Esophagus muscularis mucosa (tissue), 4 donors: ENCODE measurements around the gene ASF1B. TPM values are rescaled to one million over a fixed set of nuclear protein-coding genes. Genes with fewer than 3 reads are reported as not detected.

Experiments used
- DNase-seq: peaks from one replicate; pipeline ENCODE4 v3.0.0-alpha.2; 2017; ENCODE audit errors: extremely low spot score
- H3K27ac ChIP-seq, 4 donors: fragments of 200-600 bp; sonication (generic); replicated peaks in 1 of 4; 1 replicate in 3 of 4; 2 replicates in 1 of 4; pipeline ENCODE4 v1.5.1; 2016 to 2019; ENCODE audit warnings: mild to moderate bottlenecking in 1 of 4
- H3K27me3 ChIP-seq, 4 donors: fragments of 200-600 bp; sonication (generic); one replicate each; pipeline versions ENCODE4 v1.5.1 to v1.6.0; 2016 to 2019
- H3K36me3 ChIP-seq, 4 donors: fragments of 200-600 bp; sonication (generic); one replicate each; pipeline ENCODE4 v1.5.1; 2016 to 2019
- H3K4me1 ChIP-seq, 4 donors: fragments of 200-600 bp; sonication (generic); one replicate each; pipeline ENCODE4 v1.5.1; 2016 to 2019
- H3K4me3 ChIP-seq, 4 donors: fragments of 200-600 bp; sonication (generic); 1 replicate in 2 of 4; 2 replicates in 2 of 4; pipeline ENCODE4 v1.5.1; 2016 to 2019; ENCODE audit warnings: mild to moderate bottlenecking in 4 of 4, moderate library complexity in 1 of 4
- H3K9me3 ChIP-seq, 4 donors: fragments of 200-600 bp; sonication (generic); 1 replicate in 3 of 4; 2 replicates in 1 of 4; pipeline ENCODE4 v1.5.1; 2016 to 2019
- EP300 ChIP-seq: sonication (generic); formaldehyde crosslinking; IDR thresholded peaks from one replicate; pipeline ENCODE4 v1.6.1; 2017; ENCODE audit warnings: antibody characterized with exemption
- POLR2A ChIP-seq: fragments of 450-650 bp; IDR thresholded peaks from one replicate; pipeline ENCODE4 v1.6.1; 2017; ENCODE audit warnings: antibody characterized with exemption, moderate library complexity, mild to moderate bottlenecking, low read depth
- POLR2AphosphoS5 ChIP-seq, 2 donors: sonication (generic); formaldehyde crosslinking; IDR thresholded peaks; one replicate each; pipeline ENCODE4 v1.6.1; 2017; ENCODE audit warnings: antibody characterized with exemption in 2 of 2
- WGBS: methylation state at CpG from one replicate; pipeline ENCODE4 v1.1.5; 2018; 5-methylcytosine and 5-hydroxymethylcytosine counted together
- intact Hi-C: fragments of 100-400 bp; cut with DNase I; formaldehyde crosslinking; loops from one replicate; pipeline ENCODE4 v1.15.1; 2023
- total RNA-seq, 4 donors: library from RNA; depleted of rRNA; stranded (reverse); fragments of >200 nt; gene quantifications; one replicate each; pipeline versions ENCODE4 v1.1.0 to v1.2.1, GENCODE V29; 2016
- TF ChIP-seq, protein P1 (sequence below), 3 experiments: fragments of 200-600 bp in 2 of 3; fragments of 450-650 bp in 1 of 3; sonication (generic) in 2 of 3; IDR thresholded peaks; one replicate each; pipeline ENCODE4 v1.5.1; 2017 to 2019; ENCODE audit warnings: antibody characterized with exemption in 3 of 3, mild to moderate bottlenecking in 2 of 3, moderate library complexity in 1 of 3

ASF1B gene
- total RNA-seq, 4 donors from 2014 or later, result 0.63 to 1.3 (median 0.65) TPM; not detected in 1

DNA sequence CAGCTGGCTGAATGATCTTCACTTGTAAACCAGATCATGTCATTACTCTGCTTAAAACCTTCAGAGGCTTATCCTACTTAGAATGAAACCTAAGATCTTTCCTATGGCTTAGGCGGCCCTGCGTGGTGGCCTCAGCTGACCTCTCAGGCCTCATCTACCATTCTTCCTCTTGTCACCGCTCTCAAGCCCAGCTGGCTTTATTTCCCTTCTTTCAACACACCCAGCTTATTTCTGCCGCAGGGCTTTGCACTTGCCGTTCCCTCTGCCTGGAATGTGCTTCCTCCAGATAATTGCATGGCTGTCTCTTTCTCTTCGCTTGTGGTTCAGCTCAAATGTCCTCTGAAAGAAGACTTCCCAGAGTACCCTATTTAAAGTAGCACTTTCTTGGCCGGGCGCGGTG, 3.6 kb upstream of the ASF1B start:
- no peak for DNase-seq
- peak overlapping the region in 1 of 4 donors; percentile 2 for H3K27ac ChIP-seq
- H3K27me3 ChIP-seq, result no peaks in the 10 kb centered on the region
- peaks cover 26 to 35% (median 33%) of the 10 kb centered on the region in 4 donors for H3K4me1 ChIP-seq
- 65% methylated on average over 9 of the region's 9 CpGs for WGBS
- H3K9me3 ChIP-seq, result no peaks in the 10 kb centered on the region
- H3K36me3 ChIP-seq, result no peaks in the 10 kb centered on the region
- H3K4me3 ChIP-seq, result no peak overlapping the region
- intact Hi-C loops, result loop anchor here (5.0 to 10.0 kb wide), 2 partner anchors 68 to 335 kb away; partner anchors contain the start of genes MISP3 and PTGER1
- TF ChIP-seq, protein P1, sequence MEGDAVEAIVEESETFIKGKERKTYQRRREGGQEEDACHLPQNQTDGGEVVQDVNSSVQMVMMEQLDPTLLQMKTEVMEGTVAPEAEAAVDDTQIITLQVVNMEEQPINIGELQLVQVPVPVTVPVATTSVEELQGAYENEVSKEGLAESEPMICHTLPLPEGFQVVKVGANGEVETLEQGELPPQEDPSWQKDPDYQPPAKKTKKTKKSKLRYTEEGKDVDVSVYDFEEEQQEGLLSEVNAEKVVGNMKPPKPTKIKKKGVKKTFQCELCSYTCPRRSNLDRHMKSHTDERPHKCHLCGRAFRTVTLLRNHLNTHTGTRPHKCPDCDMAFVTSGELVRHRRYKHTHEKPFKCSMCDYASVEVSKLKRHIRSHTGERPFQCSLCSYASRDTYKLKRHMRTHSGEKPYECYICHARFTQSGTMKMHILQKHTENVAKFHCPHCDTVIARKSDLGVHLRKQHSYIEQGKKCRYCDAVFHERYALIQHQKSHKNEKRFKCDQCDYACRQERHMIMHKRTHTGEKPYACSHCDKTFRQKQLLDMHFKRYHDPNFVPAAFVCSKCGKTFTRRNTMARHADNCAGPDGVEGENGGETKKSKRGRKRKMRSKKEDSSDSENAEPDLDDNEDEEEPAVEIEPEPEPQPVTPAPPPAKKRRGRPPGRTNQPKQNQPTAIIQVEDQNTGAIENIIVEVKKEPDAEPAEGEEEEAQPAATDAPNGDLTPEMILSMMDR (IDR thresholded peaks at IDR 0.05), result no peak
- TF ChIP-seq EP300 (no peak), POLR2AphosphoS5 (IDR thresholded peaks at IDR 0.05) (no peak), POLR2A (no peak)

DNA sequence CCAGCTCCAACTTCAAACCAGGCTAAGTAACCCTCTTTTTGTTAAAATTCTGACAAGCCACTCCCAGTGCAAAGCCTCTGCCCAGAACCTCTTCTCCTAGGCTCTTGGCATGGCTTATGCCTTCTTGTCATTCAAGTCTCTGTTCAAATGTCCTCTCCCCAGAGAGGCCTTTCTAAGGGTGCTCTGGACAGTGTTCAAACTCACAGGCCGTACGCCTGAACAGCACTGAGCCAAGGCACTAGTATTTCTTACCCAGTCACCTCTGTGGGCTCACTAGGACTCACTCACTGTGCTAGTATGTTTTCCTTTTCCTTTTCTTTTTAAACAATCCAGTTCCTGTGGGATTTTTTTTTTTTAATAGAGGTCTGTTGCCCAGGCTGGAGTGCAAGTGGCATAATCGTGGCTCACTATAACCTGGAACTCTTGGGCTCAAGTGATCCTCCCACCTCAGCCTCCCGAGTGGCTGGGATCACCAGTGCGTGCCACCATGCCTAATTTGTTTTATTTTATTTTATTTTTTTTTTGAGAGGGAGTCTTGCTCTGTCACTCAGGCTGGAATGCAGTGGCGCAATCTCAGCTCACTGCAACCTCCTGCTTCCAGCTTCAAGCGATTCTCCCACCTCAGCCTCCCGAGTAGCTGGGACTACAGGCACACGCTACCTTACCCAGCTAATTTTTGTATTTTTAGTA, 2.3 kb upstream of the ASF1B start:
- no peak overlapping the region for H3K4me3 ChIP-seq
- H3K9me3 ChIP-seq, result no peaks in the 10 kb centered on the region
- no peak for DNase-seq
- 69% methylated on average over 9 of the region's 9 CpGs for WGBS
- H3K27ac ChIP-seq, result peak overlapping the region; percentile 88 to 98 (median 94)
- H3K36me3 ChIP-seq, result no peaks in the 10 kb centered on the region
- H3K27me3 ChIP-seq, result no peaks in the 10 kb centered on the region
- intact Hi-C loops, result loop anchor here (5.0 kb wide), 1 partner anchor 66 kb away; the partner anchor contains the start of gene MISP3
- H3K4me1 ChIP-seq, result peaks cover 26 to 35% (median 33%) of the 10 kb centered on the region in 4 donors
- TF ChIP-seq, protein P1 (IDR thresholded peaks at IDR 0.05), result no peak
- TF ChIP-seq POLR2AphosphoS5 (IDR thresholded peaks at IDR 0.05) (no peak), POLR2A (no peak), EP300 (no peak)

DNA sequence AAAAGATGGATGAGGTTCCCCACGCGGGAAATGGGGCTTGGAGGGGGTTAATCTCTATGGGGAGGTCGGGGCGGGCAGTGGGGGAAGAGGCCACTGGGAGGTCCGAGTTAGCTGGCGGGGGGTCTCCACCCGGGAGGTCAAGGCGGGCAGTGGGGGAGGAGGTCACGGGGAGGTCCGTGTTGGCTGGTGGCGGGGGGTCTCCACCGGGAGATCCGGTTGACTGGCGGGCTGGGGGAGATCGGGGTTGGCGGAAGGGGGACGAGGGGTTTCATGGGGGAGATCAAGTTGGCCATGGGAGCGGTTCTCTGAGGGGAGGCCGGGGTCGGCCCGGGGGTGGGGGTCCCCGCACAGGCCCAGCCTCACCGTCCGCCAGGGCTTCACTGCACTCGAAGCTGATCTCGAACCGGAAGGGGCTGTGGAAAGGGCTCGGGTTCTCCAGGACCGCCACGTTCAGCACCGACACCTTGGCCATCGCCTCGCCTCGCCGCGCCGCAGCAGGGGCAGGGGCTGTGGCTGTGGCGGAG, 342 bp downstream of the ASF1B start:
- intact Hi-C loops, result loop anchor here (5.0 kb wide), 1 partner anchor 64 kb away; the partner anchor contains the start of gene MISP3
- Histone ChIP-seq H3K4me1 (peaks cover 26 to 35% (median 33%) of the 10 kb centered on the region in 4 donors), H3K9me3 (no peaks in the 10 kb centered on the region), H3K36me3 (no peaks in the 10 kb centered on the region), H3K27ac (peak overlapping the region in 3 of 4 donors; percentile 59 to 85 (median 78)), H3K4me3 (peak overlapping the region; percentile 56 to 74 (median 67)), H3K27me3 (no peaks in the 10 kb centered on the region)
- no peak for TF ChIP-seq EP300
- TF ChIP-seq, protein P1 (IDR thresholded peaks at IDR 0.05), result no peak
- no peak for TF ChIP-seq POLR2AphosphoS5 (IDR thresholded peaks at IDR 0.05)
- TF ChIP-seq POLR2A, result no peak
- no peak for DNase-seq
- WGBS, result 4% methylated on average over 17 of the region's 38 CpGs

DNA sequence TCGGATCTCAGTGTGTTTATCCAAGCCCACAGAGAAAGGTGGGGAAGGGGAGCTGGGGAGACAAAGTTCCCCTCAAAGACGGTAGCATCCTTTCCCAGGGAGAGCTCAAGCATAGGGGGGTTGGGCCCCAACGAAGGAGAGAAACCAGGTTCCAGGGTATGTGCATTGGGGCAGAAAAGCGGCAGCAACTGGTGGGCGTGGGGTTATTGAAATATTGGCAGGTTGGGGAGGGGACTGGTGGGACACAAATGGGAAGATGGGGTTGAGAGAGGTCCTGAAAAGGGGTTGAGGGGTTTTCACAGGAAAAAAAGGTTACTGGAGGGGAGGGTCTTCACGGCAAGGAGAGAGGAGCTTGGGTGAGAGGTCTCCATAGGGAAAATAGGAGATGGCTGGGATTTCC, 1.0 kb downstream of the ASF1B start:
- no peak overlapping the region for H3K4me3 ChIP-seq
- no peak overlapping the region for H3K27ac ChIP-seq
- H3K4me1 ChIP-seq, result peaks cover 26 to 35% (median 33%) of the 10 kb centered on the region in 4 donors
- no peaks in the 10 kb centered on the region for H3K9me3 ChIP-seq
- no peak for TF ChIP-seq POLR2A
- TF ChIP-seq, protein P1 (IDR thresholded peaks at IDR 0.05), result no peak
- intact Hi-C loops, result loop anchor here (5.0 kb wide), 1 partner anchor 63 kb away; the partner anchor contains the start of gene MISP3
- WGBS, result 48% methylated on average over 6 of the region's 6 CpGs
- no peaks in the 10 kb centered on the region for H3K27me3 ChIP-seq
- no peak for DNase-seq
- no peaks in the 10 kb centered on the region for H3K36me3 ChIP-seq
